ENCODE data around the gene SERPINB3.
"Not testable (repeated sequence)": the region's sequence is repeated elsewhere in the genome, so short reads cannot be mapped to it uniquely, and the experiment has no call there.

DNA sequence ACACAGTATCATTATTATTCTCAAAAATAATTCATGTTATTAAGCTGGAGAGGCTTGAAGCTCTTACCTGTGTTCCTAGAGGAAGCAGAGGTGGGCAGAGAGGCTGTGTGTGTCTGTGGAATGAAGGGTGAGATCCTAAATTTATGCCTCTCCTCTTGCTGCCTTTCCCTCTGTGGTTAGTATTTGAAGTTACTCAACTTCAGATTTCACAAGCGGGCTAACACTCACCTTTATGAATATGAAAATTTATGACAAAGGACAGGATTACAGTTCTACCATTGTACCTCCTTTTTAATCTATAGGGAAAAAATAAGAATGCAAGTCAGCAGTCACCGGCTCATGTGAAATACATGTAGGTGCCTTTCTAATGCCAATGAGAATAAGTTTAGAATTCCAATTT lies 17.6 kb downstream of the SERPINB3 start, which contains the start of gene SERPINB4:
- not testable (repeated sequence) for TF ChIP-seq POLR2A (IDR thresholded peaks at IDR 0.05)
- TF ChIP-seq, protein P1, sequence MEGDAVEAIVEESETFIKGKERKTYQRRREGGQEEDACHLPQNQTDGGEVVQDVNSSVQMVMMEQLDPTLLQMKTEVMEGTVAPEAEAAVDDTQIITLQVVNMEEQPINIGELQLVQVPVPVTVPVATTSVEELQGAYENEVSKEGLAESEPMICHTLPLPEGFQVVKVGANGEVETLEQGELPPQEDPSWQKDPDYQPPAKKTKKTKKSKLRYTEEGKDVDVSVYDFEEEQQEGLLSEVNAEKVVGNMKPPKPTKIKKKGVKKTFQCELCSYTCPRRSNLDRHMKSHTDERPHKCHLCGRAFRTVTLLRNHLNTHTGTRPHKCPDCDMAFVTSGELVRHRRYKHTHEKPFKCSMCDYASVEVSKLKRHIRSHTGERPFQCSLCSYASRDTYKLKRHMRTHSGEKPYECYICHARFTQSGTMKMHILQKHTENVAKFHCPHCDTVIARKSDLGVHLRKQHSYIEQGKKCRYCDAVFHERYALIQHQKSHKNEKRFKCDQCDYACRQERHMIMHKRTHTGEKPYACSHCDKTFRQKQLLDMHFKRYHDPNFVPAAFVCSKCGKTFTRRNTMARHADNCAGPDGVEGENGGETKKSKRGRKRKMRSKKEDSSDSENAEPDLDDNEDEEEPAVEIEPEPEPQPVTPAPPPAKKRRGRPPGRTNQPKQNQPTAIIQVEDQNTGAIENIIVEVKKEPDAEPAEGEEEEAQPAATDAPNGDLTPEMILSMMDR (IDR thresholded peaks at IDR 0.05): not testable (repeated sequence)

All from transverse colon (tissue), 3 donors.